HAP-1 (cell line): ENCODE results near the gene EBLN1.
"Not testable (repeated sequence)": the region's sequence is repeated elsewhere in the genome, so short reads cannot be mapped to it uniquely, and the experiment has no call there.

Experiments
- DNase-seq, 2 experiments: peaks; one replicate each; pipeline ENCODE4 v3.0.0-alpha.2; 2016 to 2020; ENCODE audit warnings: low spot score in 2 of 2
- H3K27me3 ChIP-seq: fragments of 250-450 bp; sonication (Bioruptor Pico); 2 replicates; pipeline ENCODE4 v1.5.1; 2020; ENCODE audit warnings: low read depth, mild to moderate bottlenecking, moderate library complexity
- H3K36me3 ChIP-seq: fragments of 250-450 bp; sonication (Bioruptor Pico); replicated peaks from 2 replicates; pipeline ENCODE4 v1.5.1; 2020; ENCODE audit warnings: mild to moderate bottlenecking
- H3K4me1 ChIP-seq: fragments of 250-450 bp; sonication (Bioruptor Pico); 2 replicates; pipeline ENCODE4 v1.5.1; 2020; ENCODE audit warnings: mild to moderate bottlenecking
- H3K4me3 ChIP-seq: fragments of 250-450 bp; sonication (Bioruptor Pico); 2 replicates; pipeline ENCODE4 v1.5.1; 2020; ENCODE audit warnings: mild to moderate bottlenecking, moderate library complexity
- H3K9me3 ChIP-seq: fragments of 250-450 bp; sonication (Bioruptor Pico); 2 replicates; pipeline ENCODE4 v1.5.1; 2020; ENCODE audit warnings: mild to moderate bottlenecking, moderate library complexity
- in situ Hi-C: fragments of 300-500 bp; cut with MboI; formaldehyde crosslinking; loops from 3 replicates; pipeline ENCODE4 v1.14.3; 2020; ENCODE audit warnings: low sequenced_read_pairs, inconsistent platforms, mixed read lengths

EBLN1 gene

GRCh38 chr10:22244855-22245254 lies 27.0 kb upstream of the EBLN1 start:
- Histone ChIP-seq H3K4me1 (no peaks in the 10 kb centered on the region; the same call in 1 of the 2 replicates), H3K9me3 (no peaks in the 10 kb centered on the region), H3K4me3 (no peak overlapping the region), H3K27me3 (no peaks in the 10 kb centered on the region), H3K36me3 (no peaks in the 10 kb centered on the region)
- in situ Hi-C loops = no loop called here
- DNase-seq = no peak

DNA sequence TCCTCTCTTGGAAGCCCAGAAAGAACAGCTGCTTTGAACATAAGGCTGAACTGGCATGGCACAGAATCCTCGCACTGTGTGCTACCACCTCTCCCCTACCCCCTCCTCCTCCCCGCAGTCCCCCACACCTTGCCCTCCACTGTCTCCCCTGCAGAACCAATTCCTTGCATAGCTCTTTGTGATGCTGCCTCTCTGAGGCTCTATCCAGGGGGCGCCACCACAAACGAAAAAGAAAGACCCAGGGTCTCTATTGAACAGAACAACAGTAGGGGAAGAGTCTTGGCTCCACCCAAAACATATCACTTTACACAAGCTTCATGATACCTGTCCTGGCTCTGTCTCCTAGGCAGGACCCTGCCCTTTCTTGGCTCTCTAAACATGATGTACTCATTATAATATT lies 26.2 kb upstream of the EBLN1 start:
- in situ Hi-C loops = no loop called here
- no peaks in the 10 kb centered on the region for H3K9me3 ChIP-seq
- H3K36me3 ChIP-seq = no peaks in the 10 kb centered on the region
- no peak for DNase-seq
- H3K4me1 ChIP-seq = no peaks in the 10 kb centered on the region; the same call in 1 of the 2 replicates
- H3K4me3 ChIP-seq = no peak overlapping the region
- no peaks in the 10 kb centered on the region for H3K27me3 ChIP-seq

DNA sequence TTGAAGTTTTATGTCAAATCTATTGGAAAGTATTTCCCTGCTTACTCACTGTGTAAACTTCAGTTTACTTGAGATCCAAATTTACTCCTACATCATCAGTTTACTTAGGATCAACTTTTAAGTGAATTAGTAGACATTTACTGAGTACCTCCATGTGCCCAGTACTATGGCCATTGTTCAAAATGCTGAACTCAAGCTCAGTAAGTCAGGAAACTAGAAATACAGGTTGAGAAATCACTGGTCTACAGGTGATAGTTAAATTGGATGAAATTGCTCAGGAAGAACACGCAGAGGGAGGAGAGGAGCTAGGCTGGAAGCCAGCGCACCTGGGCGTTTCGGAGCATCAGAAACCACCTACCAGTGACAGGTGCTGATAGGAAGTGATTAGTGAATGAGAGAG lies 25.5 kb upstream of the EBLN1 start:
- H3K4me3 ChIP-seq = no peak overlapping the region
- in situ Hi-C loops = no loop called here
- no peak for DNase-seq
- no peaks in the 10 kb centered on the region for H3K9me3 ChIP-seq
- H3K4me1 ChIP-seq = no peaks in the 10 kb centered on the region; the same call in 1 of the 2 replicates
- H3K36me3 ChIP-seq = no peaks in the 10 kb centered on the region
- H3K27me3 ChIP-seq = no peaks in the 10 kb centered on the region

DNA sequence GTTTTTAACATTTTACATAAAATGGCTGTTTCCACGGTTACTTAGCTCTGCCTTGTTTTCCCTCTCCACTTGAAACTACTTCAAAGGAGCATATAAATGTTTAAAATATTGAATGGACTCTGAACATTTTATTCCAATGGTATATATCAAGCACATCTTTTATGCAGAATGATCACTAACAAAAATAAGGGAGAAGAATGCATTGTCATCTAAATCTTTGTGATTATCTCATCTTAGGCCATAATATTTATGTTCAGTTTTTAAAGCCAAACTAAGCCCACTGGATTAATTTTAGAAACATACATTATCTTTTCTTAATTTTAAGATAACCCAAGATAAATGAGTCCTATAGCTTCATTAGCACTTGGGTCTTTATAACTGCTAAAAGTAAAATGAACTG lies 13.4 kb upstream of the EBLN1 start:
- no peak for DNase-seq
- no peak overlapping the region for H3K4me3 ChIP-seq
- in situ Hi-C loops = no loop called here
- no peaks in the 10 kb centered on the region for H3K9me3 ChIP-seq
- peaks cover 8% of the 10 kb centered on the region for H3K4me1 ChIP-seq
- H3K27me3 ChIP-seq = no peaks in the 10 kb centered on the region
- H3K36me3 ChIP-seq = no peaks in the 10 kb centered on the region

DNA sequence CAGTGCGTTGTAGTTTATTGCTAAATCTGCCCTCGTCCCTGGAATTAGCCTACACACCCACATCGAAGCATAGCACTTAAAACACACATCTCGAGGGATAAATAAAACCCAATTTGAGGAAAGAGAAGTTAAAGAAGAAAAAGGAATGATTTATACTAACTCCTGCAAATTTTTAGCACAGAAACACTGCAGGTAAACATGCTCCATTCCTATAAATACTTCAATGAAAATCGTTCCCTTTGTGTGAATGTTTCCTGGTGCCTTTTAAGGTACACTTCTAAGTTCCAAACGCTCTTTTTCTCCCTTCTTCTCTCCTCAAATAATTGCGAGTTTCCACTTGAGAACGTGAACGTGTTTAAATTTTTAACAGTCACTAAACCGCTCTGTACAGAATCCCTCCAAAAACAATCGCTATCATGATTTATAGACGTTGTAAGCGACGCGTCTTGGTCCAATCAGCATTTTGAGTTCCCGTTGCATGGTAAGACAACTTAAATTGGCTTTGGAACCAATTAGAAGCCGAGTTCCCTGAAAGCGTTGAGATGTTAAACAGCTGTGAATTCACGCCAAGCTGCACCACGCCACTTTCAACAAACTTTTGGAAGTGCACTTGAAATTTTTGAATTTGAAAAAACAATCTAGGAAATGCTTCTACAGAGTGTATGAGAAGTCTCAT lies 12.5 kb upstream of the EBLN1 start:
- H3K9me3 ChIP-seq = no peaks in the 10 kb centered on the region
- H3K36me3 ChIP-seq = no peaks in the 10 kb centered on the region
- in situ Hi-C loops = no loop called here
- peak overlapping the region; percentile 45 for H3K4me3 ChIP-seq
- H3K4me1 ChIP-seq = peaks cover 8% of the 10 kb centered on the region
- no peaks in the 10 kb centered on the region for H3K27me3 ChIP-seq
- DNase-seq = peak; percentile 50 to 70

DNA sequence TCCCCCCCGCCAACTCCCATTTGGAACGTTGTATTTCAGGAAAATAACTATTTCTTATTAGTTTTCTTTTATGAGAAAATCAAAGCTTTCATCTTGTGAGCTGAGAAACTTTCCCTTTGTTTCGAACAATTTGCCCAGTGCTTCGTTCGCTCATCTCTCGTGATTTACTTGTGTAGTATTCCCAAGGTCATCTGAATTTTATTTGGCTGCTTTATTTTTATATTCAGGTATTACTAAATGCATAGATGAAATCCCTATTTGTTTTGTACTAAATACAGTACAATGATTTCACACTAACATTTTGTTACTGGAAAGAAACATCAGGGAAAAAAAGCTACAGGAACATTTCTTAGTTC lies 12.0 kb upstream of the EBLN1 start:
- DNase-seq = peak in 1 of 2 experiments; percentile 16
- Histone ChIP-seq H3K27me3 (no peaks in the 10 kb centered on the region), H3K4me3 (peak overlapping the region; percentile 45), H3K4me1 (peaks cover 8% of the 10 kb centered on the region), H3K9me3 (no peaks in the 10 kb centered on the region), H3K36me3 (no peaks in the 10 kb centered on the region)
- in situ Hi-C loops = no loop called here

GRCh38 chr10:22228943-22229801 lies 11.4 kb upstream of the EBLN1 start:
- peak; percentile 92 to 93 for DNase-seq
- Histone ChIP-seq H3K4me3 (peak overlapping the region; percentile 45), H3K4me1 (peaks cover 8% of the 10 kb centered on the region), H3K36me3 (no peaks in the 10 kb centered on the region), H3K27me3 (no peaks in the 10 kb centered on the region), H3K9me3 (no peaks in the 10 kb centered on the region)
- in situ Hi-C loops = no loop called here

- H3K36me3 ChIP-seq = no peaks in the 10 kb centered on the region
- in situ Hi-C loops = no loop called here
- no peaks in the 10 kb centered on the region for H3K27me3 ChIP-seq
- no peaks in the 10 kb centered on the region for H3K9me3 ChIP-seq
- H3K4me1 ChIP-seq = peaks cover 8% of the 10 kb centered on the region
- H3K4me3 ChIP-seq = peak overlapping the region; percentile 45
- no peak for DNase-seq
These were observed 10.5 kb upstream of the EBLN1 start for GRCh38 chr10:22228167-22228938.

GRCh38 chr10:22226599-22226998 lies 8.8 kb upstream of the EBLN1 start:
- H3K36me3 ChIP-seq = no peaks in the 10 kb centered on the region
- H3K27me3 ChIP-seq = no peaks in the 10 kb centered on the region
- in situ Hi-C loops = no loop called here
- no peak overlapping the region for H3K4me3 ChIP-seq
- H3K4me1 ChIP-seq = peaks cover 8% of the 10 kb centered on the region
- DNase-seq = no peak
- H3K9me3 ChIP-seq = no peaks in the 10 kb centered on the region

GRCh38 chr10:22222236-22223190 lies 4.7 kb upstream of the EBLN1 start:
- Histone ChIP-seq H3K4me3 (no peak overlapping the region), H3K36me3 (no peaks in the 10 kb centered on the region), H3K9me3 (no peaks in the 10 kb centered on the region), H3K27me3 (no peaks in the 10 kb centered on the region), H3K4me1 (no peaks in the 10 kb centered on the region)
- in situ Hi-C loops = no loop called here
- no peak for DNase-seq

DNA sequence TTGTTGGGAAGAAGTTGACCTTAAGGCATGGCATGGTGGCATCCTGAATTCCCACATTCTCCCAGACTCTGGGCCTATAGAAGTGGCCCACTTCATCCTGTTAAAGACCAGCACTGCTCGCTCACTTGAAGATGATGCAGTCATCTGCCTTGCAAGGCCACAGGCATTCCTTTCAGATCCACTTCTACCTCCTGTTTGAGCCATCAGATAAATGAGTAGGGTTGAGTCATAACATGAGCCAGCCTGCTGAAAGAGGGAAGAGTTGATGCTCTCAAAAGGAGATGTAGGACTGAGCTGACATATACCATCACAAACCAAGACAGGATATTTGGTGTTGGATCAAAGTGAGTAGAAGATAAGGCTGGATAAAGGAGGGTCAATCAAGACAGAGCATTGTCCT lies 1.5 kb upstream of the EBLN1 start:
- H3K36me3 ChIP-seq = no peaks in the 10 kb centered on the region
- DNase-seq = no peak
- H3K27me3 ChIP-seq = no peaks in the 10 kb centered on the region
- in situ Hi-C loops = no loop called here
- H3K4me1 ChIP-seq = no peaks in the 10 kb centered on the region
- H3K4me3 ChIP-seq = no peak overlapping the region
- H3K9me3 ChIP-seq = no peaks in the 10 kb centered on the region

- Histone ChIP-seq H3K36me3 (no peaks in the 10 kb centered on the region), H3K4me1 (no peaks in the 10 kb centered on the region), H3K27me3 (no peaks in the 10 kb centered on the region), H3K9me3 (no peaks in the 10 kb centered on the region), H3K4me3 (no peak overlapping the region)
- in situ Hi-C loops = no loop called here
- no peak for DNase-seq
These were observed 633 bp upstream of the EBLN1 start for GRCh38 chr10:22218448-22218847.

DNA sequence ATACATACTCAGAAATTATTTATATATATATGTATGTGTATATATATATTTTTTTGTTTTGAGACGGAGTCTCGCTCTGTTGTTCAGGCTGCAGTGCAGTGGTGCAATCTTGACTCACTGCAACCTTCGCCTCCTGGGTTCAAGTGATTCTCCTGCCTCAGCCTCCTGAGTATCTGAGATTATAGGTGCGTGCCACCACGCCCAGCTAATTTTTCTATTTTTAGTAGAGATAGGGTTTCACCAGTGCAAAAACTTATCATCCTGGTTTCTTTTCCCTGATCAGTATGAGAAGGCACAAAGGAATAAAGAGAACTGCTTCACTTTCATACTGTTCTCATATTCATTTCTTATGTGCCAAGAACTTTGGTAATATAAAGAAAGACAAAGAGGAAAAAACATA lies 731 bp downstream of the EBLN1 start:
- DNase-seq, H3K4me3 ChIP-seq, H3K9me3 ChIP-seq, H3K4me1 ChIP-seq, H3K27me3 ChIP-seq, H3K36me3 ChIP-seq, in situ Hi-C loops: not testable (repeated sequence)
